GM18505 (cell line): Measurements from ENCODE around the gene CERS2.

Source experiments
- ATAC-seq: cut with Tn5 transposase; IDR thresholded peaks from one replicate; pipeline ENCODE4 v1.9.1; 2021; ENCODE audit not compliant: unreplicated experiment
- POLR2A ChIP-seq: IDR thresholded peaks from 4 replicates; pipeline ENCODE4 v1.6.1; 2011; ENCODE audit warnings: borderline replicate concordance; ENCODE audit not compliant: insufficient read depth, insufficient read length; ENCODE audit errors: extremely low read depth

CERS2 gene

GRCh38 chr1:150974580-150975478 is at the start of gene CERS2:
TSS of gene CERS2 (minus strand) at chr1:150974835. CDS start at chr1:150969090, 5,745 bp downstream.
- peak; percentile 60 for TF ChIP-seq POLR2A
- ATAC-seq: peak; percentile 50

- no peak for ATAC-seq
Measured at GRCh38 chr1:151013518-151013917, 38.9 kb upstream of the CERS2 start.

DNA sequence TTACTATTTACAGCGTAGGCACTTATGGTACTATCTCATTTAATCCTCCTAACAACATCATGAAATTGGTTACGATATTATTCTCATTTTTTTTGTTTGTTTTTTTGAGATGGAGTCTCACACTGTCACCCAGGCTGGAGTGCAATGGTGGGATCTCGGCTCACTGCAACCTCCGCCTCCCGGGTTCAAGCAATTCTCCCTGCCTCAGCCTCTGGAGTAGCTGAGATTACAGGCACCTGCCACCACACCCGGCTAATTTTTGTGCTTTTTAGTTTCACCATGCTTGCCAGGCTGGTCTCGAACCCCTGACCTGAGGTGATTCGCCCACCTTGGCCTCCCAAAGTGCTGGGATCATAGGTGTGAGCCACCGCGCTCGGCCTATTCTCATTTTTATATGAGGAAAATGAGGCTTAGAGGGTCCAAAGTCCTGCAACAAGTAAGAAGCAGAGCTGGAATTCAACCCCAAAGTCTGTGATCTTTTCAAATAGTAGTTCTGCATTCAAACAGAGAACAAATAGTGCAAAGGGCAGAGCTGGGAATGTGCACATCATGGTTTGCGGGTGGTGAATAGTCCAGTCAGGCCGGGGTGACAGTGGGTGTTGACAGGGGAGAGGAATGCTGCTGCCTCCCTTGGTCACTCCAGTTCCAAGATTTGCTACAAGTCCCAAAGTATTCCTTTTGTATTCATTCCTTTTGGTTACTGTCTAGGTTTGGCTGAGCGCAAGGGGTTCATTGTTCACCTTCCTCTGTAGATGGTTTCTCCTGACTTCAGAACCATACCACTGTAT is 38.2 kb upstream of the CERS2 start:
- no peak for TF ChIP-seq POLR2A
- no peak for ATAC-seq

More at GRCh38 chr1:151013518-151013917, 38.9 kb upstream of the CERS2 start:
- TF ChIP-seq POLR2A: no peak

- ATAC-seq: no peak
Measured at GRCh38 chr1:151011154-151011850, 36.7 kb upstream of the CERS2 start.

GRCh38 chr1:151010346-151010726 is 35.7 kb upstream of the CERS2 start:
- no peak for TF ChIP-seq POLR2A
- no peak for ATAC-seq

More at GRCh38 chr1:151011154-151011850, 36.7 kb upstream of the CERS2 start:
- TF ChIP-seq POLR2A: no peak

DNA sequence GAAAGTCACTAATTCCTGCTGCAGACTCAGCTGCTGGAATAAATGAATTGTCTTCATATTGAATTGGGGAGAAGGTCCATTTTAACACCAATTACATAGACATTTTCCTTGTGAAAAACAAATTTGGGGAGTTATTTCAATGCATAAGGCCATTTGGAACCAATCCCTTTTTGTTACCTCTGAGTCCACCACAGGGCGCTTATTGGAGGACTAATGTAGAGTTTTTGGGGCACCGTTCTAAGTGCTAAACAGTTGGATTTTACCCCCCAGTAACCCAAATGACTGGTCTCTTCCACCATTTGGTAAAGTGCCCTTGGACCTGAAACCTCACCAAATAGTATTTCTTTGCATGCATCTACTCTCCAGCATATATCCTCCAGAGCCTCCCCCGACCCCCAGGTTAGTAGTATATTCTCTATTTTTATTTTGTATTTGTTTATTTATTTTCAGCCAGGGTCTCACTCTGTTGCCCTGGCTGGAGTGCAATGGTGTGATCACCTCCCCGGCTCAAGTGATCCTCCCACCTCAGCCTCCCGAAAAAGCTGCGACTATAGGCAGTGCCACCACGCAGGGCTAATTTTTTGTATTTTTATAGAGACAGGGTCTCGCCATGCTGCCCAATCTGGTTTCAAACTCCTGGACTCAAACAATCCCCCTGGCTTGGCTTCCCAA is 35.2 kb upstream of the CERS2 start:
- ATAC-seq: no peak
- TF ChIP-seq POLR2A: no peak

DNA sequence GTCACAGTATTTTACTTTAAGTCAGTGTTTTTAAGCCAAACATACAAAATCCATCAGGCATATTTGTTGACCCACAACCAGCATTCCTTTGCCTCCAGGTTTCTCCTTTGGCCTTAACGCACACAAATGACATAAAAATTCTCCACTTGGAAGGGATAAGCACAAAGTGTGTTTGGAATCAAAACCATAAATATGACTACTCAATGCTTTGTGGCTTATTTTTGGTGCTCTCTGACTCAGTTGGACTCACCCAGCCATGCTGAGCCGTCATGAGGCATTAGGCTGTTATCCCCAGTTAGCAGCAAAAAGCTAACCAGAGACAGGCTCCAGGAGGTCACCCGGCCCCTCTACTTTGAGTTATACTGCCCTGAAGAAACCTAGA is 34.6 kb upstream of the CERS2 start:
- ATAC-seq: no peak
- TF ChIP-seq POLR2A: no peak

GRCh38 chr1:151008244-151009205 is 33.9 kb upstream of the CERS2 start, which contains the start of gene PRUNE1:
TSS of gene PRUNE1 (plus strand) at chr1:151008449. CDS start at chr1:151008633, 184 bp downstream.
- TF ChIP-seq POLR2A: peak; percentile 70
- ATAC-seq: peak; percentile 78

- no peak for TF ChIP-seq POLR2A
- no peak for ATAC-seq
Measured at GRCh38 chr1:151007853-151008243, 33.2 kb upstream of the CERS2 start.

DNA sequence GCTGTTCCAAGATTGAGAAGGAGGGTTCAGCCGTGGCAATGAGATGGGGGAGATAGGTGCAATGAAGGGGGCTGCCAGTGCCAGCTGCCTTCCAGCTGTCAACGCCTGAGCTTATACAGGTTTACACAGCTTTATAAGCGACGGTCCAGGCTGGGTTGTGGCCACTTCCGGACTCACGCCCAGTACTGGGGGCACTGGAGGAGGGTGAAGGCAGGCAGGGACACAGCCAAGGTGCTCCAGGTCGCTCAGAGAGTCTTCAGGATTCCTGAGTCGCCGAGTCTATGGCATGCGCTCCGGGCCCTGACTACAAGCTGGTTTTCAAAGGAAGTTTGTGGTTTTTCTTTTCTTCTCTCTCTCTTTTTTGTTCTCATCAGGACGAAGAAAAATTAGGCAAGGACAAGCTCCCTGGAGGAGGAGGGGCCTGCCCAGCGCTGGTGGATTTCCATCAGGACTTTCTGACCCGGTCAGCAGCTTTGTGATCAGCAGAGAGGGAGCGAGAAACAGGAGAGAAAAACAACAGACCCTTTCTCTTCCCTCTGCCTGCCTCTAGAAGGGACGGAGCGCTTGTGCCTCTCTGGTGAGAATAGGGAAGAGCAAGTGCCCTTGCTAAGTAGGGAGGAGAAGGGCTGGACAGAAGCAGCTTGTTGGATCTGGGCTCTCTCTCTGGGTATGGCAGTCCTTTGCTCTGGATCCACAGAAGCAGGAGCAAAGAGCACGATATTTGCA is 31.9 kb upstream of the CERS2 start, which contains the start of gene MINDY1:
Gene MINDY1, minus strand, starts transcription at position 576 of the 726 bp plus-strand sequence. CDS start 4,285 bp downstream, outside the sequence.
- TF ChIP-seq POLR2A: peak; percentile 42

More for the DNA sequence above, 31.9 kb upstream of the CERS2 start, which contains the start of gene MINDY1:
- ATAC-seq: no peak
